GM19452 (cell line): ENCODE data around the gene JMJD6.

Experiments
- ATAC-seq: cut with Tn5 transposase; IDR thresholded peaks from one replicate; pipeline ENCODE4 v1.9.1; 2021; ENCODE audit not compliant: unreplicated experiment

The JMJD6 gene

GRCh38 chr17:76683011-76683755 is 43.2 kb downstream of the JMJD6 start:
- ATAC-seq: no peak

- no peak for ATAC-seq
Measured at GRCh38 chr17:76682296-76682695, 44.1 kb downstream of the JMJD6 start.

- ATAC-seq: no peak
Measured at GRCh38 chr17:76681222-76682137, 44.9 kb downstream of the JMJD6 start.

GRCh38 chr17:76679239-76679638 is 47.2 kb downstream of the JMJD6 start:
- no peak for ATAC-seq

GRCh38 chr17:76678330-76678729 is 48.1 kb downstream of the JMJD6 start:
- no peak for ATAC-seq

GRCh38 chr17:76677406-76677805 is 49.0 kb downstream of the JMJD6 start:
- ATAC-seq: no peak

- ATAC-seq: no peak
Measured at GRCh38 chr17:76676629-76677028, 49.8 kb downstream of the JMJD6 start.

GRCh38 chr17:76675648-76676047 is 50.8 kb downstream of the JMJD6 start:
- no peak for ATAC-seq

GRCh38 chr17:76674600-76674999 is 51.8 kb downstream of the JMJD6 start:
- ATAC-seq: no peak

GRCh38 chr17:76673729-76674128 is 52.7 kb downstream of the JMJD6 start:
- no peak for ATAC-seq

GRCh38 chr17:76672892-76673291 is 53.5 kb downstream of the JMJD6 start:
- no peak for ATAC-seq

- no peak for ATAC-seq
Measured at GRCh38 chr17:76672270-76672851, 54.0 kb downstream of the JMJD6 start.

GRCh38 chr17:76671912-76672262 is 54.5 kb downstream of the JMJD6 start:
- no peak for ATAC-seq

- peak; percentile 96 for ATAC-seq
Measured at GRCh38 chr17:76671123-76671911, 55.1 kb downstream of the JMJD6 start.

GRCh38 chr17:76670718-76671122 is 55.7 kb downstream of the JMJD6 start:
- no peak for ATAC-seq

GRCh38 chr17:76670020-76670717 is 56.2 kb downstream of the JMJD6 start:
- ATAC-seq: no peak
